Ovary (tissue), 9 donors: ENCODE measurements around the gene RNF223. TPM values are rescaled to one million over a fixed set of nuclear protein-coding genes. Genes with fewer than 3 reads are reported as not detected.

ENCODE experiments used
- DNase-seq, 5 donors: peaks; one replicate each; pipeline ENCODE4 v3.0.0-alpha.2; 2019 to 2020
- H3K27ac ChIP-seq, 2 donors: fragments of 200-600 bp; one replicate each; pipeline versions ENCODE4 v1.5.1 to v1.8.0; 2019 to 2022
- H3K27me3 ChIP-seq: fragments of 200-600 bp; one replicate; pipeline ENCODE4 v1.8.0; 2022
- H3K36me3 ChIP-seq: fragments of 200-600 bp; sonication (generic); one replicate; pipeline ENCODE4 v1.5.1; 2019
- H3K4me1 ChIP-seq: one replicate; pipeline ENCODE4 v1.8.1; 2013; ENCODE audit warnings: mild to moderate bottlenecking, moderate library complexity; ENCODE audit not compliant: insufficient read depth
- H3K4me3 ChIP-seq: fragments of 200-600 bp; sonication (generic); one replicate; pipeline ENCODE4 v1.5.1; 2017
- H3K9me3 ChIP-seq, 2 donors: fragments of 200-600 bp in 1 of 2; sonication (generic) in 1 of 2; one replicate each; pipeline versions ENCODE4 v1.5.1 to v1.8.1; 2013 to 2019; ENCODE audit warnings: mild to moderate bottlenecking in 1 of 2, moderate library complexity in 1 of 2
- EP300 ChIP-seq: sonication (generic); formaldehyde crosslinking; IDR thresholded peaks from one replicate; pipeline ENCODE4 v1.6.1; 2017; ENCODE audit warnings: antibody characterized with exemption
- POLR2A ChIP-seq: fragments of 450-650 bp; IDR thresholded peaks from one replicate; pipeline ENCODE4 v1.6.1; 2017; ENCODE audit warnings: antibody characterized with exemption, mild to moderate bottlenecking, moderate library complexity
- WGBS, 3 donors: extraction: QIAGEN DNeasy Blood & Tissue Kit in 1 of 3; methylation state at CpG; one replicate each; pipeline versions ENCODE4 v1.1.5 to v1.1.7; 2013 to 2017; 5-methylcytosine and 5-hydroxymethylcytosine counted together
- intact Hi-C, 4 donors: fragments of 100-400 bp; cut with DNase I; formaldehyde crosslinking; loops; one replicate each; pipeline versions ENCODE4 v1.11.0 to v1.15.1; 2022 to 2023
- polyA plus RNA-seq, 2 donors: library from polyadenylated mRNA; stranded (reverse); fragments of 200-250 nt in 1 of 2; fragments of 350-450 nt in 1 of 2; fragmentation: Illumina TruSeq in 1 of 2; extraction: RNeasy Lipid Tissue Mini Kit (QIAGEN cat#74804) in 1 of 2; gene quantifications; one replicate each; pipeline ENCODE4 v1.2.3, GENCODE V29; 2013 to 2014
- total RNA-seq, 7 donors: library from RNA; depleted of rRNA in 2 of 7; stranded (reverse); fragments of >200 nt in 2 of 7; fragmentation: NEBNext Ultra II Directional in 3 of 7; extraction: Animal tissue kit (Norgen Biotek cat#: 25700) in 3 of 7; gene quantifications; one replicate each; pipeline versions ENCODE4 v1.1.0 to v1.2.4, GENCODE V29; 2016 to 2023
- TF ChIP-seq, protein P1 (sequence below), 3 donors: fragments of 450-650 bp in 2 of 3; fragments of 200-600 bp in 1 of 3; IDR thresholded peaks; one replicate each; pipeline versions ENCODE4 v1.5.1 to v1.8.0; 2016 to 2022; ENCODE audit warnings: antibody characterized with exemption in 3 of 3, mild to moderate bottlenecking in 1 of 3
- donor health status: DM: no; HTN: no; CAD: no; lungs with moderate emphysema.
- donor health status: DM: no; HTN: no; CAD: no.
- donor health status: Bipolar disorder and iron deficiency.
- donor health status: DM: yes; HTN: yes; CAD: no.
- donor health status: DM: no; HTN: no; CAD: no.
- donor health status: DM: yes; HTN: yes; CAD: no.

RNF223 gene
- total and polyA plus RNA-seq, 9 donors, result 0.36 to 0.92 TPM; not detected in 7

DNA sequence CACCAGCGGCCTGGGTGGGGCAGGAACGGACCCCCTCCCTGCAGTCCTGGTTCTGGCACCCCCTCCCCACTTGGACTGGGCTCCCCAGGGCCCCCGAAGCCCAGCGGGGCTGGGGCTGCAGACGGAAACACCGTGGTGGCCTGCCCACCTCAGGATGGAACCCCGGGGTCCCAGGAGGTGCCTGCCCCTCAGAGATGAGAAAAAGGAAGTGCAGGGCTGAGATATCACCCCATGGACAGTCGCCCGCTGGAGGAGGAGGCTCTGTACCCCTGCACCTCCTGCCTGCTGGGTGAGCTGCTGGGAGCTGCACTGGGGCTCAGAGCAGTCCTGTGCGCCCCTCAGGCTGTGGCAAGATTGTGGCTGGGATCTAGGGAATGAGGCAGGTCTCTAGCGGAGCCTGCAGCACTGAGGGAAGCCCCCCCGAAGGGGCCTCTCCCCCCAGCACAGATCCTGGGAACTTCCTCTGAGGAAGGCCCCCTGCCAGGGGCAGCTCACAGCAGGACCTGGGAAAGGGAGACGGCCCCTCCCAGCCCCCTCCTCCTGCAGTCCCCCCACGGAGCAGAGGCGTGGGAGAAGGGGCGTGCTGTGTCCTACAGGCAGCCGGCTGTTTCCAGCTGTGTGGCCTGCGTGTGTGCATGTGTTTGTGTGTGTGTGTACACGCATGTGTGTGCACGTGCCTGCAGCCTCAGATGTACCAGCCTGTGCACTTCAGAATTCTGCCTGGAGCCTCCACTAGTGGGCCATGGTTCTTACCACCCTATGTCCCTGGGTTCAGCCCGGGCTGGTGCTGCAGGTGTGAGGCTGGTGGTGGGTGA lies 47.3 kb downstream of the RNF223 start:
- TF ChIP-seq EP300 (no peak), POLR2A (no peak)
- TF ChIP-seq, protein P1, sequence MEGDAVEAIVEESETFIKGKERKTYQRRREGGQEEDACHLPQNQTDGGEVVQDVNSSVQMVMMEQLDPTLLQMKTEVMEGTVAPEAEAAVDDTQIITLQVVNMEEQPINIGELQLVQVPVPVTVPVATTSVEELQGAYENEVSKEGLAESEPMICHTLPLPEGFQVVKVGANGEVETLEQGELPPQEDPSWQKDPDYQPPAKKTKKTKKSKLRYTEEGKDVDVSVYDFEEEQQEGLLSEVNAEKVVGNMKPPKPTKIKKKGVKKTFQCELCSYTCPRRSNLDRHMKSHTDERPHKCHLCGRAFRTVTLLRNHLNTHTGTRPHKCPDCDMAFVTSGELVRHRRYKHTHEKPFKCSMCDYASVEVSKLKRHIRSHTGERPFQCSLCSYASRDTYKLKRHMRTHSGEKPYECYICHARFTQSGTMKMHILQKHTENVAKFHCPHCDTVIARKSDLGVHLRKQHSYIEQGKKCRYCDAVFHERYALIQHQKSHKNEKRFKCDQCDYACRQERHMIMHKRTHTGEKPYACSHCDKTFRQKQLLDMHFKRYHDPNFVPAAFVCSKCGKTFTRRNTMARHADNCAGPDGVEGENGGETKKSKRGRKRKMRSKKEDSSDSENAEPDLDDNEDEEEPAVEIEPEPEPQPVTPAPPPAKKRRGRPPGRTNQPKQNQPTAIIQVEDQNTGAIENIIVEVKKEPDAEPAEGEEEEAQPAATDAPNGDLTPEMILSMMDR (IDR thresholded peaks at IDR 0.05), result no peak
- H3K4me1 ChIP-seq, result no peaks in the 10 kb centered on the region
- no peak for DNase-seq

DNA sequence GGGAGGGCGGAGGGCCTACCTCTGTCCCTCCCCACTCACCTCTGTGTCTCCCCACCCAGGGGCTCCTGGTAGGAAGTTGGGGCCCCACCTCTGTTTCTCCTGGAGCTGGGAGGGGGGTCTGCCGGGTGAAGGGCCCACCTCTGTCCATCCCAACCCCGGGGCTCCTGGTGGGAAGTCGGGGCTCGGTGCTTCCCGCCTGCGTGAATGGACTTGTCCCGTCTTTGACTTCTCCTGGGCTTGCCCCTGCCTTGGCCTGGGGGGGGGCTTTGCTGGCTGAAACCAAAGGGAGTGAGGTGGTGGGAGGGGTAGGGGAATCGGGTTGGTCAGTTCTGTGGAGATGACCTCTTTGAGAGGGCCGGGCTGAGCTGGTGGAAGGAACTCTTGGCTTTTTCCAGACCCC lies 48.4 kb downstream of the RNF223 start:
- 80 to 84% (median 83%) methylated on average over 10 of the region's 10 CpGs for WGBS, 3 donors
- Histone ChIP-seq H3K9me3 (no peaks in the 10 kb centered on the region), H3K27ac (no peak overlapping the region), H3K27me3 (no peaks in the 10 kb centered on the region), H3K4me3 (no peak overlapping the region), H3K36me3 (no peaks in the 10 kb centered on the region), H3K4me1 (no peaks in the 10 kb centered on the region)
- no peak for TF ChIP-seq EP300
- no peak for TF ChIP-seq POLR2A
- TF ChIP-seq, protein P1 (IDR thresholded peaks at IDR 0.05), result no peak
- DNase-seq, result no peak
- intact Hi-C loops, result loop anchor here in 1 of 4 donors (10.0 kb wide), 1 partner anchor 209 kb away; the partner anchor contains the start of genes B3GALT6 and SDF4

More for the DNA sequence above, 47.3 kb downstream of the RNF223 start:
- no peaks in the 10 kb centered on the region for H3K9me3 ChIP-seq
- 37 to 53% (median 42%) methylated on average over 20 to 21 of the region's 21 CpGs for WGBS, 3 donors
- no peaks in the 10 kb centered on the region for H3K27me3 ChIP-seq
- H3K27ac ChIP-seq, result no peak overlapping the region
- H3K36me3 ChIP-seq, result no peaks in the 10 kb centered on the region
- no peak overlapping the region for H3K4me3 ChIP-seq
- intact Hi-C loops, result loop anchor here in 1 of 4 donors (10.0 kb wide), 1 partner anchor 208 kb away; the partner anchor contains the start of genes B3GALT6 and SDF4

DNA sequence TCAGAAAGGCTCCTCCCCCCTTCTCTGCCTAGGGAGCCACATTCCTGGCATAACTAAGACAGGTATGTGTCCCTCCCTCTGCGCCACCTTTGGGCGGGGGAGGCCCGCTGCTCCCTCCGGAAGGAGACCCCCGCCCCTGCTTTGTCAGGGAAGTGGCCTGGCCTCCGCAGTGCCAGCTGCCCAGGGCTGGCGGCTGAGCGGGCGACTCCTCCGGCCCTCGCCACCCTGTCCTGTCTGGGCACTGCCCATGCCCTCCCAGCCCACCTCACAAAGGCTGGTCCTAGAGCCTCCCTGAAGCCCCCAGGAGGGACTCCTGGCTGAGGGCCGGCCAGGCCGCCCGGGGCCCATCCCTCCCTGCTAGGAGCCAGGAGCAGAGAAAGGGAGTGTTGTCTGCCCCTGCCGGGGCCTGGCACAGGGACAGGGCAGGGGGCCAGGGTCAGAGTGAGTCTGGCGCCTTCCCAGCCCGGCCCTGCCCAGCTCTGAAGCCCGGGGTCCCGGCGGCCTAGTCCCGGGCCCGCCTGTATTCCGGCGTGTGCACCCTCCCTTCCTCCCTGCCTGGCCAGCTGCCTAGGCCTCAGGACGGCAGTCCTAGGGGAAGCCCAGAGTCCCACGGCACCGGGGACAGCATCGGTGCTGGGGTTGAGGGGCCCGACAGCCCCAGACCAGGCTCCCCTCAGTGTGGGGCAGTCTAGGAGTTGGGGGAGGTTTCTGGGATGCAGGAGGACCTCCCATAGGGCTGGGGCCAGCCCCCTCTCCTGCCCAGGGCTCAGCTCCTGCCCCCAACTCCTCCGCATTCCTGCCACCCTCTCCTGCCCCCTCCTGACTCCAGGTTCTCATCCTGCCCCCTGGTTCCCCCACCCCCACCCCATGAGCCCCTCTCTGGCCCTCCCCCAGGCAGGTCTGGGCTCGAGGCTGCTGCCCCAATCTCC lies 49.1 kb downstream of the RNF223 start:
- Histone ChIP-seq H3K4me1 (no peaks in the 10 kb centered on the region), H3K27me3 (no peaks in the 10 kb centered on the region), H3K27ac (no peak overlapping the region), H3K36me3 (no peaks in the 10 kb centered on the region), H3K9me3 (no peaks in the 10 kb centered on the region), H3K4me3 (no peak overlapping the region)
- WGBS, 3 donors, result 62 to 75% (median 66%) methylated on average over 29 to 31 of the region's 31 CpGs
- intact Hi-C loops, result loop anchor here in 1 of 4 donors (10.0 kb wide), 1 partner anchor 210 kb away; the partner anchor contains the start of genes B3GALT6 and SDF4
- TF ChIP-seq, protein P1 (IDR thresholded peaks at IDR 0.05), result no peak
- TF ChIP-seq EP300 (no peak), POLR2A (no peak)
- DNase-seq, result no peak

DNA sequence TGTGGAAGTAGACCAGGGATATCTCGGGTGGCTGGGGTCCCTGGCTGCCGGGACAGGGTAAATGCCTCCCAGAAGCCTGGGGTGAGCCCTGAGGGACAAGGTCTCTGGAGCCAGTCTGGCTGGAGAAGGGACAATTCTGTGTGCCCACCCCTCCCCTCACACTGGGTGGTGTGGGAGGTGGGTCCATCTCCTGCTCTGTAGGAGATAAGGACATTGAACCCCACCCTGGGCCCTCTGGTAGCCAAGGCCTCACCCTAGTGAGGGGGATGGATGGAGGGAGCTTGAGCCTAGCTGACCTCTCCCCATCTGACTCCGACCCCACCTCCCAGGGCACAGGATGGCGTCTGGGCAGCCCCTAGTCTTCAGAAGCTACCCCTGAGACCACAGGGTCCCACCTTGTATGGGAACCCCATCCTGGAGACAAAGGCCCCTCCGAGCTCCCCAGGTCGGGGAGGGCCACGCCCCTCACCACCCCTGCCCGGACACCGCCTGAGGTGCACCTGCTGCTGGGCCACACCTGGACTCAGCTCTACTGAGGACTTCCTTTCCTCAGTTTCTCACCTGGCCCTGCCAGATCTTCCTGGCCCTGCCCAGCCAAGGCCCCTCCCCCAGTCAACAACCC lies 49.8 kb downstream of the RNF223 start:
- Histone ChIP-seq H3K27ac (no peak overlapping the region), H3K4me1 (no peaks in the 10 kb centered on the region), H3K36me3 (no peaks in the 10 kb centered on the region), H3K9me3 (no peaks in the 10 kb centered on the region), H3K4me3 (no peak overlapping the region), H3K27me3 (no peaks in the 10 kb centered on the region)
- intact Hi-C loops, result loop anchor here in 1 of 4 donors (10.0 kb wide), 1 partner anchor 211 kb away; the partner anchor contains the start of genes B3GALT6 and SDF4
- WGBS, 3 donors, result 83 to 90% (median 84%) methylated on average over 9 of the region's 9 CpGs
- no peak for DNase-seq
- TF ChIP-seq EP300 (no peak), POLR2A (no peak)
- TF ChIP-seq, protein P1 (IDR thresholded peaks at IDR 0.05), result no peak
